Common myeloid progenitor, CD34-positive (primary cell): ENCODE data around the gene SLC30A2.

ENCODE experiments used
- CTCF ChIA-PET: fragments of 350-600 bp; sonication (Branson Sonifier 250); formaldehyde crosslinking; loops from one replicate; lab custom pipeline; 2021; ENCODE audit warnings: antibody characterized with exemption; lab: Charles Lee
- POLR2A ChIA-PET: fragments of 350-600 bp; sonication (Branson Sonifier 250); formaldehyde crosslinking; loops from one replicate; lab custom pipeline; 2021; ENCODE audit warnings: antibody characterized with exemption; lab: Charles Lee
- DNase-seq, 3 donors: peaks; one replicate each; pipeline versions ENCODE4 v3.0.0 to v3.0.0-alpha.2; 2013
- H3K27ac ChIP-seq, 2 experiments: 1 replicate in 1 of 2; 2 replicates in 1 of 2; pipeline ENCODE4 v1.7.0; 2013; ENCODE audit warnings: inconsistent platforms in 2 of 2, low read length in 2 of 2, mild to moderate bottlenecking in 2 of 2, low read depth in 1 of 2, moderate library complexity in 1 of 2; ENCODE audit not compliant: severe bottlenecking in 2 of 2, insufficient read depth in 1 of 2, poor library complexity in 1 of 2
- H3K27me3 ChIP-seq, 5 experiments: replicated peaks in 2 of 5; 1 replicate in 3 of 5; 2 replicates in 2 of 5; pipeline versions ENCODE4 v1.6.1 to v1.7.0; 2013; ENCODE audit warnings: low read length in 4 of 5, mild to moderate bottlenecking in 2 of 5, moderate library complexity in 2 of 5, inconsistent platforms in 1 of 5; ENCODE audit not compliant: insufficient read depth in 5 of 5, control insufficient read depth in 4 of 5
- H3K36me3 ChIP-seq, 4 experiments: 1 replicate in 2 of 4; 2 replicates in 2 of 4; pipeline versions ENCODE4 v1.6.1 to v1.7.0; 2013; ENCODE audit warnings: low read length in 3 of 4, control low read depth in 1 of 4, mild to moderate bottlenecking in 1 of 4; ENCODE audit not compliant: control insufficient read depth in 4 of 4, insufficient read depth in 4 of 4
- H3K4me1 ChIP-seq, 4 experiments: 1 replicate in 3 of 4; 2 replicates in 1 of 4; pipeline versions ENCODE4 v1.6.1 to v1.7.1; 2013; ENCODE audit warnings: low read length in 3 of 4, mild to moderate bottlenecking in 3 of 4, control low read depth in 1 of 4, inconsistent platforms in 1 of 4, moderate library complexity in 1 of 4; ENCODE audit not compliant: control insufficient read depth in 4 of 4, insufficient read depth in 4 of 4; ENCODE audit errors: control extremely low read depth in 1 of 4
- H3K4me3 ChIP-seq, 7 experiments: 1 replicate in 4 of 7; 2 replicates in 3 of 7; pipeline versions ENCODE4 v1.5.1 to v1.7.0; 2013; ENCODE audit warnings: mild to moderate bottlenecking in 7 of 7, low read length in 6 of 7, moderate library complexity in 6 of 7, inconsistent platforms in 2 of 7, low read depth in 2 of 7, control low read depth in 1 of 7; ENCODE audit not compliant: insufficient read depth in 4 of 7, control insufficient read depth in 1 of 7; ENCODE audit errors: extremely low read depth in 1 of 7
- H3K9me3 ChIP-seq, 5 experiments: 1 replicate in 4 of 5; 2 replicates in 1 of 5; pipeline versions ENCODE4 v1.6.1 to v1.7.1; 2013; ENCODE audit warnings: low read length in 4 of 5, mild to moderate bottlenecking in 2 of 5, inconsistent platforms in 1 of 5, low read depth in 1 of 5, moderate library complexity in 1 of 5; ENCODE audit not compliant: control insufficient read depth in 4 of 5, insufficient read depth in 2 of 5; ENCODE audit errors: control extremely low read depth in 1 of 5
- WGBS: methylation state at CpG from one replicate; pipeline ENCODE4 v1.1.5; 2013; ENCODE audit not compliant: insufficient coverage; 5-methylcytosine and 5-hydroxymethylcytosine counted together

Gene SLC30A2

GRCh38 chr1:26050248-26050640 is 4.3 kb upstream of the SLC30A2 start:
- WGBS: 100% methylated on average over 3 of the region's 6 CpGs
- no peaks in the 10 kb centered on the region for H3K9me3 ChIP-seq
- H3K4me3 ChIP-seq: no peak overlapping the region
- H3K36me3 ChIP-seq: no peaks in the 10 kb centered on the region
- ChIA-PET POLR2A (no interaction called here), CTCF (no interaction called here)
- H3K27me3 ChIP-seq: peaks cover 5 to 62% (median 20%) of the 10 kb centered on the region in 5 experiments
- H3K4me1 ChIP-seq: peaks cover 0 to 23% (median 15%) of the 10 kb centered on the region in 4 experiments
- DNase-seq: no peak
- no peak overlapping the region for H3K27ac ChIP-seq

GRCh38 chr1:26049531-26050247 is 3.8 kb upstream of the SLC30A2 start:
- CTCF ChIA-PET: no interaction called here
- Histone ChIP-seq H3K36me3 (no peaks in the 10 kb centered on the region), H3K4me1 (peaks cover 0 to 24% (median 15%) of the 10 kb centered on the region in 4 experiments), H3K27me3 (peaks cover 5 to 64% (median 25%) of the 10 kb centered on the region in 5 experiments), H3K9me3 (no peaks in the 10 kb centered on the region), H3K4me3 (no peak overlapping the region), H3K27ac (no peak overlapping the region)
- 76% methylated on average over 6 of the region's 10 CpGs for WGBS
- peak in 2 of 3 donors; percentile 18 to 40 for DNase-seq
- POLR2A ChIA-PET: no interaction called here

GRCh38 chr1:26047278-26047874 is 1.5 kb upstream of the SLC30A2 start:
- H3K36me3 ChIP-seq: no peaks in the 10 kb centered on the region
- ChIA-PET POLR2A (no interaction called here), CTCF (interaction anchor here (1.2 to 2.1 kb wide), 2 partner anchors 12 to 56 kb away, joined by 3 to 6 read pairs; no protein-coding TSS in a partner anchor)
- H3K9me3 ChIP-seq: no peaks in the 10 kb centered on the region
- no peak for DNase-seq
- H3K4me3 ChIP-seq: no peak overlapping the region
- peaks cover 0 to 24% (median 15%) of the 10 kb centered on the region in 4 experiments for H3K4me1 ChIP-seq
- H3K27me3 ChIP-seq: peaks cover 15 to 75% (median 34%) of the 10 kb centered on the region in 5 experiments
- WGBS: 88% methylated on average over 6 of the region's 7 CpGs
- no peak overlapping the region for H3K27ac ChIP-seq

- POLR2A ChIA-PET: no interaction called here
- CTCF ChIA-PET: interaction anchor here (1.4 to 2.8 kb wide), 2 partner anchors 10 to 12 kb away, joined by 4 to 9 read pairs; no protein-coding TSS in a partner anchor
- no peaks in the 10 kb centered on the region for H3K36me3 ChIP-seq
- H3K27me3 ChIP-seq: peaks cover 15 to 83% (median 36%) of the 10 kb centered on the region in 5 experiments
- H3K27ac ChIP-seq: no peak overlapping the region
- WGBS: 5% methylated on average over 54 of the region's 57 CpGs
- no peaks in the 10 kb centered on the region for H3K9me3 ChIP-seq
- H3K4me3 ChIP-seq: peak overlapping the region in 2 of 7 experiments; percentile 46
- H3K4me1 ChIP-seq: peaks cover 0 to 24% (median 14%) of the 10 kb centered on the region in 4 experiments
- peak in 1 of 3 donors; percentile 22 for DNase-seq
These were observed 553 bp upstream of the SLC30A2 start for GRCh38 chr1:26046246-26047095.

GRCh38 chr1:26044971-26045721 is 772 bp downstream of the SLC30A2 start:
- Histone ChIP-seq H3K27me3 (peaks cover 15 to 83% (median 36%) of the 10 kb centered on the region in 5 experiments), H3K9me3 (no peaks in the 10 kb centered on the region), H3K36me3 (no peaks in the 10 kb centered on the region), H3K4me3 (peak overlapping the region in 1 of 7 experiments; percentile 46), H3K4me1 (peaks cover 0 to 17% (median 10%) of the 10 kb centered on the region in 4 experiments), H3K27ac (no peak overlapping the region)
- ChIA-PET POLR2A (no interaction called here), CTCF (interaction anchor here (1.1 to 2.8 kb wide), 5 partner anchors 9 to 142 kb away, joined by 3 to 9 read pairs (median 4); partner anchors contain the start of gene EXTL1)
- no peak for DNase-seq
- WGBS: 34% methylated on average over 26 of the region's 29 CpGs

GRCh38 chr1:26044414-26044813 is 1.5 kb downstream of the SLC30A2 start:
- DNase-seq: no peak
- Histone ChIP-seq H3K27me3 (peaks cover 15 to 77% (median 38%) of the 10 kb centered on the region in 5 experiments), H3K27ac (no peak overlapping the region), H3K4me3 (no peak overlapping the region), H3K9me3 (no peaks in the 10 kb centered on the region), H3K4me1 (peaks cover 0 to 17% (median 10%) of the 10 kb centered on the region in 4 experiments), H3K36me3 (no peaks in the 10 kb centered on the region)
- ChIA-PET CTCF (interaction anchor here (0.8 to 2.8 kb wide), 4 partner anchors 11 to 23 kb away, joined by 3 to 9 read pairs (median 4); partner anchors contain the start of gene EXTL1), POLR2A (no interaction called here)
- WGBS: 93% methylated on average over 3 of the region's 3 CpGs
